OCI-LY3 (cell line): Measurements from ENCODE around the gene ARHGAP24.

ENCODE experiments used
- H2AFZ ChIP-seq: fragments of 200-600, 300-600 bp; shearing (Covaris generic); 2 replicates; pipeline ENCODE4 v1.6.0; 2014; ENCODE audit warnings: antibody characterized with exemption, low read depth, low read length
- H3K27ac ChIP-seq: fragments of 200-600, 300-600 bp; sonication (generic); 2 replicates; pipeline ENCODE4 v1.5.1; 2014; ENCODE audit warnings: mild to moderate bottlenecking, low read length, moderate library complexity, mixed read lengths
- H3K27me3 ChIP-seq: fragments of 200-600, 300-600 bp; sonication (generic); 2 replicates; pipeline ENCODE4 v1.6.1; 2014; ENCODE audit warnings: low read depth, low read length, mixed read lengths
- H3K36me3 ChIP-seq: fragments of 200-600, 300-600 bp; sonication (generic); replicated peaks from 2 replicates; pipeline ENCODE3; 2014; ENCODE audit warnings: low read depth, low read length, mixed read lengths
- H3K4me1 ChIP-seq: fragments of 300-600, 200-600 bp; sonication (generic); 2 replicates; pipeline ENCODE4 v1.6.1; 2014; ENCODE audit warnings: low read length, mixed read lengths
- H3K4me2 ChIP-seq: fragments of 200-600, 300-600 bp; sonication (generic); 2 replicates; pipeline ENCODE4 v1.6.1; 2014; ENCODE audit warnings: low read length, mixed read lengths
- H3K4me3 ChIP-seq: fragments of 300-600, 200-600 bp; sonication (generic); 2 replicates; pipeline ENCODE4 v1.5.1; 2014; ENCODE audit warnings: antibody characterized with exemption, mild to moderate bottlenecking, low read length, moderate library complexity
- H3K79me2 ChIP-seq: fragments of 300-600, 200-600 bp; shearing (Covaris generic); 2 replicates; pipeline ENCODE4 v1.6.1; 2014; ENCODE audit warnings: mild to moderate bottlenecking, low read length, mixed read lengths
- H3K9ac ChIP-seq: fragments of 300-600, 200-600 bp; shearing (Covaris generic); 2 replicates; pipeline ENCODE4 v1.6.0; 2014; ENCODE audit warnings: mild to moderate bottlenecking, low read length, moderate library complexity
- H3K9me3 ChIP-seq: fragments of 200-600, 300-600 bp; shearing (Covaris generic); 2 replicates; pipeline ENCODE4 v1.6.1; 2014; ENCODE audit warnings: low read length, mixed read lengths; ENCODE audit not compliant: insufficient read depth
- H4K20me1 ChIP-seq: fragments of 200-600, 300-600 bp; sonication (generic); 2 replicates; pipeline ENCODE4 v1.6.1; 2016; ENCODE audit warnings: low read length, mixed read lengths; ENCODE audit not compliant: insufficient read depth
- EZH2phosphoT487 ChIP-seq: fragments of 200-600 bp; shearing (Covaris generic); IDR thresholded peaks from 2 replicates; pipeline ENCODE4 v1.6.1; 2018; ENCODE audit warnings: antibody characterized with exemption, mixed run types, low read depth
- TF ChIP-seq, protein P1 (sequence below): fragments of 200-600, 300-600 bp; sonication (generic); IDR thresholded peaks from 2 replicates; pipeline ENCODE4 v1.5.1; 2014; ENCODE audit warnings: antibody characterized with exemption, low read length, low read depth

ARHGAP24 gene

DNA sequence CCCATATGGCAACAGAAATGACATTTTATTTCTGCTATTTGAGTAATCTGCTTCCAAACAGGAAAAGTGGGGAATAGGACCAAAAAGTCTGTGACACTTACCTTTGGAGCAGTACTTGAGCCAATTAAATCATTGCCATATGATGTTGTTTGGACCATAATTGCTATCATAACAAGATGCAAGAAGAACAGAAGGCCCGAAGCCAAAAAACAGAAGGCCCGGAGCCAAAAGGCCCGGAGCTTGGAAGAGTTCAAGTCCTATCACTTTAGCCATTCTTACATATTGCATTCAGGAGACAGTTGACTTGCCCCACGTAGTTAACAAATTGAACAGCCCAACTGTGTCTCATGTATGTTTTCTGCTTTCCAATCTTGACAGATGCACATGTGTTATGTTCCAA lies 285.6 kb downstream of the ARHGAP24 start:
- TF ChIP-seq EZH2phosphoT487 = no peak
- TF ChIP-seq, protein P1, sequence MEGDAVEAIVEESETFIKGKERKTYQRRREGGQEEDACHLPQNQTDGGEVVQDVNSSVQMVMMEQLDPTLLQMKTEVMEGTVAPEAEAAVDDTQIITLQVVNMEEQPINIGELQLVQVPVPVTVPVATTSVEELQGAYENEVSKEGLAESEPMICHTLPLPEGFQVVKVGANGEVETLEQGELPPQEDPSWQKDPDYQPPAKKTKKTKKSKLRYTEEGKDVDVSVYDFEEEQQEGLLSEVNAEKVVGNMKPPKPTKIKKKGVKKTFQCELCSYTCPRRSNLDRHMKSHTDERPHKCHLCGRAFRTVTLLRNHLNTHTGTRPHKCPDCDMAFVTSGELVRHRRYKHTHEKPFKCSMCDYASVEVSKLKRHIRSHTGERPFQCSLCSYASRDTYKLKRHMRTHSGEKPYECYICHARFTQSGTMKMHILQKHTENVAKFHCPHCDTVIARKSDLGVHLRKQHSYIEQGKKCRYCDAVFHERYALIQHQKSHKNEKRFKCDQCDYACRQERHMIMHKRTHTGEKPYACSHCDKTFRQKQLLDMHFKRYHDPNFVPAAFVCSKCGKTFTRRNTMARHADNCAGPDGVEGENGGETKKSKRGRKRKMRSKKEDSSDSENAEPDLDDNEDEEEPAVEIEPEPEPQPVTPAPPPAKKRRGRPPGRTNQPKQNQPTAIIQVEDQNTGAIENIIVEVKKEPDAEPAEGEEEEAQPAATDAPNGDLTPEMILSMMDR = no peak

DNA sequence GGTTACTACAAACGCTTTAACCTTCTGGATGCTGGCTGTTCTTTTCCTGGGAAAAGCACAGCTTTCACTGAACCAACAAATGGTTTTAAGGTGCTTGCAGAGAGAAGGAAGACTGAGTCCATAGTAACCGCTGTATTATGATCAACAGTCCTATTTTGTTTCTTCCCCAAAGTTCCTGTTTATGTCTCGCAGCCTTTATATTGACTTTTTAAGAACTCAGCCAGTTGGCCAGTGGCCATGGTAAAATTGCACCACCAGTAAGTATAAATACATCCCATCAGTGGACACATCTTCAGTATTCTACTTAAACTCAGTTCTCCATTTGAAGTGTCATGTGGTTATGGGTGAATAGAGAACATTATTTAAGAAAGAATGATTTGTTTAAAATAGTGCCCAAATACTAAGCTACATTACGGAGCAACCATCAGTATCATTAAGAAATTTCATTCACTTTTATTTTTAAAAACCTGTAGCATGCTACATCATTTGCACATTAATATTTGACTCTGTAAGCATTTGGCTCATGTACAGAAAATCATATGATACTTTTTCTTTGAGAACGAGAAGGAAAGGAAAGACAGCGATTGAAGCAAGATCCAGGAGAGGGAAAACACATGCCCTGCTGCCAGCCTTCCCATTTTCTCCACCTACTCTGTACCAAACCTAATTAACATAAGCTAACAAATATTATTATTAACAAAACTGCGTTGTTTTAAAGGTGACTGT lies 287.0 kb downstream of the ARHGAP24 start:
- H3K27ac ChIP-seq = no peak overlapping the region
- TF ChIP-seq, protein P1 = no peak
- TF ChIP-seq EZH2phosphoT487 = no peak
- H3K36me3 ChIP-seq = peaks cover 4% of the 10 kb centered on the region
- no peak overlapping the region for H3K4me2 ChIP-seq
- peaks cover 4% of the 10 kb centered on the region; the same call in 1 of the 2 replicates for H4K20me1 ChIP-seq
- no peak overlapping the region for H3K4me3 ChIP-seq
- H3K9ac ChIP-seq = no peak overlapping the region
- peaks cover 8% of the 10 kb centered on the region; the same call in 1 of the 2 replicates for H3K79me2 ChIP-seq
- H2AFZ ChIP-seq = no peak overlapping the region
- no peaks in the 10 kb centered on the region for H3K4me1 ChIP-seq
- no peaks in the 10 kb centered on the region for H3K27me3 ChIP-seq
- H3K9me3 ChIP-seq = no peaks in the 10 kb centered on the region

More for the DNA sequence above, 285.6 kb downstream of the ARHGAP24 start:
- Histone ChIP-seq H3K4me2 (no peak overlapping the region), H3K79me2 (no peaks in the 10 kb centered on the region; the same call in 1 of the 2 replicates), H3K4me1 (no peaks in the 10 kb centered on the region), H3K4me3 (no peak overlapping the region), H2AFZ (no peak overlapping the region), H3K9ac (no peak overlapping the region), H3K27ac (no peak overlapping the region), H3K36me3 (peaks cover 2% of the 10 kb centered on the region), H3K9me3 (no peaks in the 10 kb centered on the region), H3K27me3 (no peaks in the 10 kb centered on the region), H4K20me1 (0 out of 2 replicates have a peak, but pooled peaks cover 4% of the 10 kb centered on the region)

DNA sequence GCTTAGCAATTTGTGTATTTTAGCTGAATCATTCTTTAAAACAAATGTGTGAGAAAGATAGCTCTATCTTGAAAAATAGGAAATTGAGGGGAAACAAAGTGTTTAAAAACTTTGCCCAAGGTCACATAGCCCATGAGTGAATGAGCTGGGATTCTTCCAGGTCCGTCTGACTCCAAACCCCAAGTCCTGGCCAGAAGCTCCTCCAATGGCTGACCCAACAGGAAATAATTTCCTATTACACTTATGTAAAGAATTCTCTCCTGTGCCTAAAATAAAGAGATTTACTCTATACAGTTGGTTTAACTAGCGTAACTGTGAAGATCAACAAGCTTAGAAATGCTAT lies 287.6 kb downstream of the ARHGAP24 start:
- no peaks in the 10 kb centered on the region for H3K9me3 ChIP-seq
- H3K79me2 ChIP-seq = peaks cover 8% of the 10 kb centered on the region; the same call in 1 of the 2 replicates
- H3K4me1 ChIP-seq = no peaks in the 10 kb centered on the region
- no peak overlapping the region for H3K27ac ChIP-seq
- peaks cover 7% of the 10 kb centered on the region; the same call in 1 of the 2 replicates for H4K20me1 ChIP-seq
- TF ChIP-seq EZH2phosphoT487 = no peak
- TF ChIP-seq, protein P1 = no peak
- no peak overlapping the region for H3K4me3 ChIP-seq
- H2AFZ ChIP-seq = no peak overlapping the region
- no peak overlapping the region for H3K9ac ChIP-seq
- no peaks in the 10 kb centered on the region for H3K27me3 ChIP-seq
- H3K36me3 ChIP-seq = peaks cover 4% of the 10 kb centered on the region
- H3K4me2 ChIP-seq = no peak overlapping the region

DNA sequence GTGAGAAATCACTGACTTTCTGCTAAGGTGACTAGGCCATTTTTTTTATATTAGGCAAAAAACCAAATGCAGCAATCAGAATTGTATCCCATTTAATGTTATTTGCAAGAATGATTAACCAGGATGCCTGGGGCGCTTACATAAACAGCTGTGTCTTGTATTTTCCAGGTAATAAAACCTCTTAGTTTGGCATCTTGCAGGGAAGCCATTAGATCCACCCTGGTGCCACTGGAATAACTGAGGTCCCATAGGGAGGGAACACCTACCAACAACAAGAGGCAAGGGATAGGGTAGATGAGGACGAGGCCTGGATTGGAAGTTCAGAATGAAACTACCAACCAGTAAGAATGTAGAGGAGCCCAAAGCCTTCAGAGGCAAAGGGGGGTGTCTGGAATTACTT lies 288.3 kb downstream of the ARHGAP24 start:
- Histone ChIP-seq H3K9ac (no peak overlapping the region), H3K4me3 (no peak overlapping the region), H3K27ac (no peak overlapping the region), H3K36me3 (peaks cover 4% of the 10 kb centered on the region), H4K20me1 (peaks cover 7% of the 10 kb centered on the region; the same call in 1 of the 2 replicates), H3K4me2 (no peak overlapping the region), H2AFZ (no peak overlapping the region), H3K79me2 (peaks cover 8% of the 10 kb centered on the region; the same call in 1 of the 2 replicates), H3K4me1 (no peaks in the 10 kb centered on the region), H3K27me3 (no peaks in the 10 kb centered on the region), H3K9me3 (no peaks in the 10 kb centered on the region)
- no peak for TF ChIP-seq EZH2phosphoT487
- TF ChIP-seq, protein P1 = no peak
